Measurements from ENCODE around the gene CES3.

The CES3 gene

DNA sequence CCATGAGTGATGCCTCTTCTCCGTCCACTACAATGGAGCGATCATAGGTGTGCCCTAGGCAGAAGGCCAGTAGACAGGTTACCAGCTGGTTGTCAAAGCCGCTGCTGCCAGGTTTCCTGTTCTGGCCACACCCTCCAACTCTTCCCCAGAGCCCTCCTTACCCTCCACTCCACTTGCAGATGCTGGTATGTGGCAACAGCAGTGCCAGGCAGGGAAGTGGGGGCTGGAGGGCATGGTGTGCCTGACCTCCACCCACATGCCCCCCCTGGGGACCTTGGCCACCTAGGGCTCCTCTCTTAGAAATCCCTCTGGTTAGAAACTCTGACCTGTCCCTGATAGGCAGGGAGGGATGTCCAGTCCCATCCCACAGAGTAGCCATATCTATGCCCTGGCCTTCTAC, 37.2 kb upstream of the CES3 start:
- H2AFZ ChIP-seq (ENCODE audit: low read depth, low read length, severe bottlenecking), result no peak overlapping the region
- H3K9me3 ChIP-seq (ENCODE audit: insufficient read depth, low read length), result no peaks in the 10 kb centered on the region
- no peaks in the 10 kb centered on the region for H3K79me2 ChIP-seq (ENCODE audit: insufficient read depth, low read length)
- H3K4me2 ChIP-seq (ENCODE audit: low read depth, low read length, poor library complexity, severe bottlenecking), result no peak overlapping the region
- no peaks in the 10 kb centered on the region for H3F3A ChIP-seq (ENCODE audit: insufficient read depth)
- no peak overlapping the region for H3K9ac ChIP-seq (ENCODE audit: low read length)
- H3K4me3 ChIP-seq (ENCODE audit: insufficient read depth, low read length, poor library complexity, severe bottlenecking), result no peak overlapping the region
- TF ChIP-seq, protein P1, sequence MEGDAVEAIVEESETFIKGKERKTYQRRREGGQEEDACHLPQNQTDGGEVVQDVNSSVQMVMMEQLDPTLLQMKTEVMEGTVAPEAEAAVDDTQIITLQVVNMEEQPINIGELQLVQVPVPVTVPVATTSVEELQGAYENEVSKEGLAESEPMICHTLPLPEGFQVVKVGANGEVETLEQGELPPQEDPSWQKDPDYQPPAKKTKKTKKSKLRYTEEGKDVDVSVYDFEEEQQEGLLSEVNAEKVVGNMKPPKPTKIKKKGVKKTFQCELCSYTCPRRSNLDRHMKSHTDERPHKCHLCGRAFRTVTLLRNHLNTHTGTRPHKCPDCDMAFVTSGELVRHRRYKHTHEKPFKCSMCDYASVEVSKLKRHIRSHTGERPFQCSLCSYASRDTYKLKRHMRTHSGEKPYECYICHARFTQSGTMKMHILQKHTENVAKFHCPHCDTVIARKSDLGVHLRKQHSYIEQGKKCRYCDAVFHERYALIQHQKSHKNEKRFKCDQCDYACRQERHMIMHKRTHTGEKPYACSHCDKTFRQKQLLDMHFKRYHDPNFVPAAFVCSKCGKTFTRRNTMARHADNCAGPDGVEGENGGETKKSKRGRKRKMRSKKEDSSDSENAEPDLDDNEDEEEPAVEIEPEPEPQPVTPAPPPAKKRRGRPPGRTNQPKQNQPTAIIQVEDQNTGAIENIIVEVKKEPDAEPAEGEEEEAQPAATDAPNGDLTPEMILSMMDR (IDR thresholded peaks at IDR 0.05; ENCODE audit: insufficient read depth, low read length, poor library complexity, severe bottlenecking), result no peak
- TF ChIP-seq EZH2phosphoT487 (conservative IDR thresholded peaks at IDR 0.05; ENCODE audit: low read length), result no peak
- H4K20me1 ChIP-seq (ENCODE audit: low read depth, low read length), result no peaks in the 10 kb centered on the region
- no peaks in the 10 kb centered on the region for H3K9me2 ChIP-seq (replicated peaks; ENCODE audit: insufficient read depth, low read length)
- no peak overlapping the region for H3K27ac ChIP-seq (ENCODE audit: low read depth, low read length)
- no peaks in the 10 kb centered on the region for H3K27me3 ChIP-seq (ENCODE audit: low read length)
- no peaks in the 10 kb centered on the region for H3K36me3 ChIP-seq (ENCODE audit: low read length)

DNA sequence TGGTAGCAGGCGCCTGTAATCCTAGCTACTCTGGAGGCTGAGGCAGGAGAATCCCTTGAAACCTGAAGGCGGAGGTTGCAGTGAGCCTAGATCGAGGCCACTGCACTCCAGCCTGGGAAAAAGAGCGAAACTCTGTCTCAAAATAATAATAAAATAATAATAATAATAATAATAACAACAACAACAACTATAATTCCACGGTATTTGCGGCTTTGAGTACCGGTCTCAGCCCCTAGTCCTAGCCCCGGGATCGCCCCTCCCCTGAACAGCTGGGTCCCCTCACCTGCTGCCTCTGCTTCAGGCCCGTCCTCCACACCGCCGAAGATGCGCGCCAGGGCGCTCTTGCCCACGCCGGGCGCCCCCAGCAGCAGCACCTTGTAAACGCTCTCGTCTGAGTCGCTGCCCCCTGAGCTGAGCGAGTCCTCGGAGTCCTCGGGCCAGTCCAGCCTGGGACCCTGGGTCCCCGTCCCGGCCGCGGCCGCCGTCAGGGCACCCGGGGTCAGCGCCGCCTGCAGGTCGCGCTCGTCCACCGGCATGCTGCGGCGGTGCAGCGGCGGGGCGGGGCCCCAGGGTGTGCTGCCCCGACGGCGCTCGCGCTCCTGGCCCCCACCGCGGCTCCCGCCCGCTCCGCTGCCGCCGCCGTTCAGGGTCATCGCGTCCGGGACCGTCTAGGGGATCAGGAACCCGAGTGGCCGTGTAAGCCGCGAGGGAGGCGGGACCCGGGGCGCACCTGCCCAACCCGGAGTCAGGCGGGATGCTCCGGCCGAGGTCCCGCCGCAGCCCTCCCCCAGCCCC, 36.3 kb upstream of the CES3 start:
- peak overlapping the region; percentile 56 for H3K4me2 ChIP-seq (ENCODE audit: low read depth, low read length, poor library complexity, severe bottlenecking)
- no peaks in the 10 kb centered on the region for H3K9me3 ChIP-seq (ENCODE audit: insufficient read depth, low read length)
- H4K20me1 ChIP-seq (ENCODE audit: low read depth, low read length), result no peaks in the 10 kb centered on the region
- no peaks in the 10 kb centered on the region for H3K27me3 ChIP-seq (ENCODE audit: low read length)
- H3K4me3 ChIP-seq (ENCODE audit: insufficient read depth, low read length, poor library complexity, severe bottlenecking), result peak overlapping the region; percentile 34
- no peaks in the 10 kb centered on the region for H3K79me2 ChIP-seq (ENCODE audit: insufficient read depth, low read length)
- no peak overlapping the region for H3K27ac ChIP-seq (ENCODE audit: low read depth, low read length)
- no peaks in the 10 kb centered on the region for H3F3A ChIP-seq (ENCODE audit: insufficient read depth)
- peak overlapping the region; percentile 27 for H3K9ac ChIP-seq (ENCODE audit: low read length)
- H3K36me3 ChIP-seq (ENCODE audit: low read length), result no peaks in the 10 kb centered on the region
- TF ChIP-seq EZH2phosphoT487 (conservative IDR thresholded peaks at IDR 0.05; ENCODE audit: low read length), result peak; percentile 76; the same call in 1 of the 2 replicates
- TF ChIP-seq, protein P1 (IDR thresholded peaks at IDR 0.05; ENCODE audit: insufficient read depth, low read length, poor library complexity, severe bottlenecking), result no peak
- no peaks in the 10 kb centered on the region for H3K9me2 ChIP-seq (replicated peaks; ENCODE audit: insufficient read depth, low read length)
- H2AFZ ChIP-seq (ENCODE audit: low read depth, low read length, severe bottlenecking), result no peak overlapping the region

DNA sequence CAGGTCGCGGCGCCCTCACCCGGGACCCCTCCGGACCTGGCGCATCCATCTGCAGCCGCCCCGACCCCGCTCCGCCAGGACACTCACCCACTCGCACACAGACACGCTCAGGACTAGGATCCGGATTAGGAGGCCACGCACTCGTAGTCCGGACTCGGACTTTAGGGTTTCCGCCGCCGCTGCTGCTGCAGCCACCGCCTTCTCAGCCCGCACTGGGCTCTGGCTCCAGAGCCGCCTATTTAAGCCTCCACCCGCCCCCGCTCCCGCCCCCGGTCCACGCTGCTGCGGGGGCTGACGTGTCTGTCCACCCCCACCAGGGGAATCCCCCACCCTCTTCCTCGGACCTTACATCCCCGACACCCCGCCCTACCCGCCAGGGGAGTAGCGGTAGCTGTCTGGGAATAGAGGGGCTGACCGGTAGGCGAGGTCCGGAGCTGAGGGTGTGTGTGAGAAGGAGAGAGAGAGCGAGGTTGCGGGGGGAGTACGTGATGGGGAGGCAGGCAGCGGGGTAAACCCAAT, 35.7 kb upstream of the CES3 start, which contains the start of gene RRAD:
RRAD (minus strand) TSS at position 214 of the 519 bp plus-strand sequence. CDS start 356 bp downstream, outside the sequence.
- peak within 1 kb of the TSS; percentile 34 for H3K4me3 ChIP-seq (ENCODE audit: insufficient read depth, low read length, poor library complexity, severe bottlenecking)
- no peak within 1 kb of the TSS for H3K27ac ChIP-seq (ENCODE audit: low read depth, low read length)
- no peaks in the 10 kb centered on the region for H3F3A ChIP-seq (ENCODE audit: insufficient read depth)
- TF ChIP-seq EZH2phosphoT487 (conservative IDR thresholded peaks at IDR 0.05; ENCODE audit: low read length), result peak; percentile 13; the same call in 1 of the 2 replicates
- TF ChIP-seq, protein P1 (IDR thresholded peaks at IDR 0.05; ENCODE audit: insufficient read depth, low read length, poor library complexity, severe bottlenecking), result no peak
- no peaks in the 10 kb centered on the region for H3K9me2 ChIP-seq (replicated peaks; ENCODE audit: insufficient read depth, low read length)
- no peaks in the 10 kb centered on the region for H3K79me2 ChIP-seq (ENCODE audit: insufficient read depth, low read length)
- H3K9ac ChIP-seq (ENCODE audit: low read length), result peak within 1 kb of the TSS; percentile 27
- H3K27me3 ChIP-seq (ENCODE audit: low read length), result no peaks in the 10 kb centered on the region
- H3K9me3 ChIP-seq (ENCODE audit: insufficient read depth, low read length), result no peaks in the 10 kb centered on the region
- H3K4me2 ChIP-seq (ENCODE audit: low read depth, low read length, poor library complexity, severe bottlenecking), result peak within 1 kb of the TSS; percentile 56
- H4K20me1 ChIP-seq (ENCODE audit: low read depth, low read length), result no peaks in the 10 kb centered on the region
- no peaks in the 10 kb centered on the region for H3K36me3 ChIP-seq (ENCODE audit: low read length)
- H2AFZ ChIP-seq (ENCODE audit: low read depth, low read length, severe bottlenecking), result no peak within 1 kb of the TSS
